PFSK-1 (cell line): ENCODE results near the gene LRPAP1.

Experiments
- FOXP2 ChIP-seq: optimal IDR thresholded peaks from 2 replicates; pipeline ENCODE3; 2011; ENCODE audit warnings: borderline replicate concordance, control low read depth, inconsistent platforms; ENCODE audit not compliant: insufficient read depth; ENCODE audit errors: extremely low read length, extremely low read depth
- POLR2AphosphoS5 ChIP-seq: IDR thresholded peaks from 2 replicates; pipeline ENCODE4 v1.6.1; 2012; ENCODE audit warnings: low read depth, mild to moderate bottlenecking, control low read depth, low read length, moderate library complexity
- REST ChIP-seq, 2 experiments: IDR thresholded peaks; 2 replicates each; pipeline versions ENCODE4 v1.6.1 to v1.8.0; 2011 to 2012; ENCODE audit warnings: low read depth in 2 of 2, low read length in 2 of 2, control low read depth in 1 of 2, inconsistent platforms in 1 of 2, mild to moderate bottlenecking in 1 of 2, moderate library complexity in 1 of 2; ENCODE audit not compliant: insufficient read depth in 1 of 2
- SIN3A ChIP-seq: IDR thresholded peaks from 2 replicates; pipeline ENCODE4 v1.6.1; 2012; ENCODE audit warnings: mild to moderate bottlenecking, low read length, moderate library complexity, borderline replicate concordance; ENCODE audit not compliant: insufficient read depth
- TAF1 ChIP-seq: IDR thresholded peaks from 2 replicates; pipeline ENCODE4 v1.6.1; 2012; ENCODE audit warnings: low read length, control low read depth, borderline replicate concordance; ENCODE audit not compliant: insufficient read depth

The LRPAP1 gene

GRCh38 chr4:3486541-3487540 is 45.4 kb downstream of the LRPAP1 start:
- TF ChIP-seq REST (IDR thresholded peaks at IDR 0.05; ENCODE audit: insufficient read depth in 1 of 2, low read depth in 2 of 2, low read length in 2 of 2) (no peak), TAF1 (no peak), SIN3A (no peak), POLR2AphosphoS5 (no peak), FOXP2 (no peak)

GRCh38 chr4:3485886-3486540 is 46.2 kb downstream of the LRPAP1 start:
- no peak for TF ChIP-seq TAF1
- TF ChIP-seq FOXP2, result no peak
- no peak for TF ChIP-seq SIN3A
- no peak for TF ChIP-seq POLR2AphosphoS5
- TF ChIP-seq REST (IDR thresholded peaks at IDR 0.05; ENCODE audit: insufficient read depth in 1 of 2, low read depth in 2 of 2, low read length in 2 of 2), result no peak

GRCh38 chr4:3485011-3485791 is 47.0 kb downstream of the LRPAP1 start:
- TF ChIP-seq POLR2AphosphoS5 (peak; percentile 40; the same call in 1 of the 2 replicates), SIN3A (no peak), FOXP2 (no peak)

- no peak for TF ChIP-seq REST (IDR thresholded peaks at IDR 0.05; ENCODE audit: insufficient read depth in 1 of 2, low read depth in 2 of 2, low read length in 2 of 2)
- TF ChIP-seq FOXP2, result no peak
- TF ChIP-seq TAF1, result no peak
These were observed 47.9 kb downstream of the LRPAP1 start for GRCh38 chr4:3484057-3484973.
